Measurements from ENCODE around the gene TNF.

Gene TNF

DNA sequence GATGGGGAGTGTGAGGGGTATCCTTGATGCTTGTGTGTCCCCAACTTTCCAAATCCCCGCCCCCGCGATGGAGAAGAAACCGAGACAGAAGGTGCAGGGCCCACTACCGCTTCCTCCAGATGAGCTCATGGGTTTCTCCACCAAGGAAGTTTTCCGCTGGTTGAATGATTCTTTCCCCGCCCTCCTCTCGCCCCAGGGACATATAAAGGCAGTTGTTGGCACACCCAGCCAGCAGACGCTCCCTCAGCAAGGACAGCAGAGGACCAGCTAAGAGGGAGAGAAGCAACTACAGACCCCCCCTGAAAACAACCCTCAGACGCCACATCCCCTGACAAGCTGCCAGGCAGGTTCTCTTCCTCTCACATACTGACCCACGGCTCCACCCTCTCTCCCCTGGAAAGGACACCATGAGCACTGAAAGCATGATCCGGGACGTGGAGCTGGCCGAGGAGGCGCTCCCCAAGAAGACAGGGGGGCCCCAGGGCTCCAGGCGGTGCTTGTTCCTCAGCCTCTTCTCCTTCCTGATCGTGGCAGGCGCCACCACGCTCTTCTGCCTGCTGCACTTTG lies at the start of gene TNF:
Gene TNF (plus strand): TSS at position 231 of the 567 bp plus-strand sequence. CDS start 177 bp downstream, at position 408.
- Mint-ChIP-seq H3K4me1 (peaks cover 72% of the 10 kb centered on the region), H3K9me3 (no peaks in the 10 kb centered on the region), H3K36me3 (peaks cover 88% of the 10 kb centered on the region), H3K27ac (peak within 1 kb of the TSS; percentile 98), H3K4me3 (peak within 1 kb of the TSS; percentile 97)
- ATAC-seq = peak; percentile 46
- DNase-seq (ENCODE audit: low spot score in 2 of 2) = peak; percentile 75 to 93

DNA sequence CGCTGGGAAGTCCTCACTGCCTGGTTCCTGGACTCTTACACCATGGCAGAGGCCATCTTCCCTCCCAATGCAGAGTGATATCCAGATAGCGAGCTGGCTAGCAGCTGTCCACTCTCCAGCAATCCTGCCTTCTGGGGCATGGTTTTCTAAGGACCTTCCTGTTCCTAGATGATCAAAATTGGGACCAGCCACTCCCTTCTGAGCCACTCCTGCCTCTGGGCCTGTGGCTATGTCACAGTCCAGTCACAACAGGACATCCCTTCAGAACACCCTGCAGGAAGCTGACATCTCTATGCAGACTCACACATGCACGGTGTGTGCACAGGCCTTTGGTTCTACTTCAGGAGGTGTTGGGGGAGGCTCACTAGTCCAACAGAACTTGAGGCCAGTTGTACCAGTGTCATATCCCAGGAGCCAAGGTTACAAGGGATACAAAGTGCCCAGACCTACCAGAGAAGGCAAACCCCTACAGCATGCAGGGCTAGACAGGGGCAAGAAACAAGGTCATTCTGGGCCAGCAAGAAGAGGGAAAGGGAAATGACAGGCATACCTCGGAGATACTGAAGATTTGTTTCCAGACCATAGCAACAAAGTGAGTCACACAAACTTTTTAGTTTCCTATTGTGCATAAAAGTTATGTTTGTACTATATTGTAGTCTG lies 49.3 kb upstream of the TNF start:
- H3K36me3 Mint-ChIP-seq = peaks cover 28% of the 10 kb centered on the region
- H3K4me1 Mint-ChIP-seq = peaks cover 16% of the 10 kb centered on the region
- ATAC-seq = peak; percentile 39
- H3K27ac Mint-ChIP-seq = no peak overlapping the region
- no peak overlapping the region for H3K4me3 Mint-ChIP-seq
- H3K9me3 Mint-ChIP-seq = no peaks in the 10 kb centered on the region
- no peak for DNase-seq (ENCODE audit: low spot score in 2 of 2)

DNA sequence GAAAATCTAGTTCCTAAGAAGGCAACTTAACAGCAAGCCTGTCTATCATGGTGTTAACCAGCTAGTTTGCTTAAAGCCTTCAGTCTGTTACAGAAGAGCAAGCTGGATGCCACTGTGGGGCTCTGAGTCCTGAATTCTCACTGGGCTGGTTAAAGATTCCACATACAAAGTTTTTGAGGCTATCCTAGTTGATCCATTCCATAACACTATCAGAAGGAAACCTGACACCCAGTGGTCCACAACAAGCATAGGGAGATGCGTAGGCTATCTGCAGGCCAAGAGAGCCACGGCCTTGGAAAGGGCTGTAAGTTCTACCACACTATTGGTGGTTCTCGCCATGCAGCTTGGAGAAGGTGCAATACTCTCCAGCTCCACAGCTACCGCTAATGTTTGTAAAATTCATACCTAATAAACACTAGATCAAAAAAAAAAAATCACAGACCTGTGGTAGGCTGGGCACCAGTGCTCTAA lies 47.0 kb upstream of the TNF start:
- DNase-seq (ENCODE audit: low spot score in 2 of 2) (no peak), ATAC-seq (no peak)
- Mint-ChIP-seq H3K9me3 (no peaks in the 10 kb centered on the region), H3K4me3 (no peak overlapping the region), H3K4me1 (peaks cover 20% of the 10 kb centered on the region), H3K36me3 (peaks cover 51% of the 10 kb centered on the region), H3K27ac (peak overlapping the region; percentile 46)

DNA sequence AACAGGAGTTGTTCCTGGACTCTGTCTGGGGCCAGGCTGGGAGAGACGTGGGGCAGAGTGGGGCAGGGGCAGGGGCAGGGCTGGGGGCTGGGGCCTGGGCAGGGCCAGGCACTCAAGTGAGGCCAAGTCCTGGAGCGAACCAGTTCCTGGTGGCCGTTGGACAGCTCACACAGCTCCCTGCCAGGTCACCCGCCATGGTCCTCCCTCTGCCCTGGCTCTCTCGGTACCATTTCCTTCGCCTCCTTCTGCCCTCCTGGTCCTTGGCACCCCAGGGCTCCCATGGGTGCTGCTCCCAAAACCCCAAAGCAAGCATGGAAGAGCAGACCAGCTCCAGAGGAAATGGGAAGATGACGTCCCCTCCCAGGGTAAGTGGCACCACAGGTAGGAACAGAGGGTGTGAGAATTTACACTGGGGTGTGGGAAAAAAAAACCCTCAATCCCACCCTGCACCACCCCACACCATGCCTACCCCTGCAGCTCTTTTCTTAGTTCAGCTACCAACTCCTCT lies 46.5 kb upstream of the TNF start, which contains the start of gene MCCD1:
Gene MCCD1 (plus strand): TSS at position 142 of the 508 bp plus-strand sequence. CDS start 53 bp downstream, at position 195.
- no peak within 1 kb of the TSS for H3K4me3 Mint-ChIP-seq
- peaks cover 56% of the 10 kb centered on the region for H3K36me3 Mint-ChIP-seq
- peak within 1 kb of the TSS; percentile 61 for H3K27ac Mint-ChIP-seq
- DNase-seq (ENCODE audit: low spot score in 2 of 2) = no peak
- ATAC-seq = peak; percentile 14
- H3K4me1 Mint-ChIP-seq = peaks cover 23% of the 10 kb centered on the region
- H3K9me3 Mint-ChIP-seq = no peaks in the 10 kb centered on the region

DNA sequence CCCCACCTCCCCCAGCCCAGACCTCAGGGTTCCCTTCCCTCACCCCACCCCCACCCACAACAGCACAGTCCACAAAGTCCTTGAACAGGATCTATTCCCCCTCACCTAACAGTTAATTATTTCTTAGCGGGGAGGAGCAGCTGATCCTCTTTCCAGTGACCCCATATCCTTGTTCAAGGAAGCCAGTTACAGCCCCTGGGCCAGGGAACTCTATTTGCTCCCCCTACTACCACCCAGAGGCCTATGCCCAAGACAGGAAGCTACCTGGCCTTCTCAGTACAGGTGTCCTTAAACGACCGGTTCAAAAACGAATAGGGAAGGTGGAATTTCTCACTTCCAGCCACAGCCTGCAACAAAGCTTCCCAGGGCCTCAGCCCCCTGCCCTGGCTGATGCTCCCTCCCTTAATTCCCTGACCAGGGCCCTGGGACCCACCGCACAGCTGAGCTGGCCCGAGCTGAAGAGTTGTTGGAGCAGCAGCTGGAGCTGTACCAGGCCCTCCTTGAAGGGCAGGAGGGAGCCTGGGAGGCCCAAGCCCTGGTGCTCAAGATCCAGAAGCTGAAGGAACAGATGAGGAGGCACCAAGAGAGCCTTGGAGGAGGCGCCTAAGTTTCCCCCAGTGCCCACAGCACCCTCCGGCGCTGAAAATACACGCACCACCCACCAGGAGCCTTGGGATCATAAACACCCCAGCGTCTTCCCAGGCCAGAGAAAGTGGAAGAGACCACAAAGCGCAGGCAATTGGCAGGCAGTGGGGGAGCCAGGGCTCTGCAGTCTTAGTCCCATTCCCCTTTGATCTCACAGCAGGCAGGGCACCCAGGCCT lies 45.8 kb upstream of the TNF start:
- Mint-ChIP-seq H3K4me3 (no peak overlapping the region), H3K27ac (peak overlapping the region; percentile 61), H3K9me3 (no peaks in the 10 kb centered on the region), H3K36me3 (peaks cover 63% of the 10 kb centered on the region), H3K4me1 (peaks cover 23% of the 10 kb centered on the region)
- peak; percentile 2 for ATAC-seq
- no peak for DNase-seq (ENCODE audit: low spot score in 2 of 2)

DNA sequence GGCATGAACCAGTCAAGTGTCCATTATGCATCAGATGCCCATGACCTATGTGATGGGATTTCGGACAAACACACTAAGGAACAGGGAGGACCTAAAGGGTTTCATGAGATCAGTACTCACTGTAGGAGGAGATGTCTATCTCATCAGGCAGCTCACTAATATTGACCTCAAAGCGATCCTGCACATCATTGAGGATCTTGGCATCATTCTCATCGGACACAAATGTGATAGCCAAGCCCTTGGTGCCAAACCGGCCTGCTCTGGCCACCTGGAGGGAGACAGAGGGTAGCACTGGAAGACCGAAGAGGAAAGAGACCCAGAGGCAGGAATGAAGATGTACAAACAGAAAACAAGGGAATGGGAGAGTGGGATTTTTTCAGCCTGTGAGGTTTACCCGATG lies 44.7 kb upstream of the TNF start:
- peak overlapping the region; percentile 61 for H3K27ac Mint-ChIP-seq
- no peak for DNase-seq (ENCODE audit: low spot score in 2 of 2)
- peaks cover 30% of the 10 kb centered on the region for H3K4me1 Mint-ChIP-seq

DNA sequence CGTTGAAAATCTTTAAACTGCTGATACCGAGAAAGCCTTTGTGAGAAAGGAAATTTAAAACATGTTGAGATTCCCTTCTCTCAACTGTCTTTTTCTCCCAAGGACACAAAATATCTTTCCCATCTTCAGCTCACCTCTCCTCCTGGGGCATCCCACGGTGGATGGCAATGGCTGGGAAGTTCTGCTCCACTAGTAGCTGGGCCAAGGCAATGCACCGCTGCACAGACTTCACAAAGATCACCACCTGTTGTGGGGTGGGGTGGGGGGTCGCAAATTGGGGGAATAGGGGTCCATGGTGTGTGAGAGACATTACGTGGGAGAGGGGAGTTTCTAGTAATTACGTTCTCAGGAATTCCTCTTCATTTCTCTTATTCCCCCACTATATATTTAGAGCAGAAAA lies 44.2 kb upstream of the TNF start:
- ATAC-seq (no peak), DNase-seq (ENCODE audit: low spot score in 2 of 2) (no peak)
- no peak overlapping the region for H3K4me3 Mint-ChIP-seq
- H3K27ac Mint-ChIP-seq = no peak overlapping the region
- peaks cover 79% of the 10 kb centered on the region for H3K36me3 Mint-ChIP-seq
- peaks cover 31% of the 10 kb centered on the region for H3K4me1 Mint-ChIP-seq
- H3K9me3 Mint-ChIP-seq = no peaks in the 10 kb centered on the region

More for the DNA sequence above, 44.7 kb upstream of the TNF start:
- no peaks in the 10 kb centered on the region for H3K9me3 Mint-ChIP-seq
- H3K4me3 Mint-ChIP-seq = no peak overlapping the region
- no peak for ATAC-seq
- peaks cover 74% of the 10 kb centered on the region for H3K36me3 Mint-ChIP-seq

DNA sequence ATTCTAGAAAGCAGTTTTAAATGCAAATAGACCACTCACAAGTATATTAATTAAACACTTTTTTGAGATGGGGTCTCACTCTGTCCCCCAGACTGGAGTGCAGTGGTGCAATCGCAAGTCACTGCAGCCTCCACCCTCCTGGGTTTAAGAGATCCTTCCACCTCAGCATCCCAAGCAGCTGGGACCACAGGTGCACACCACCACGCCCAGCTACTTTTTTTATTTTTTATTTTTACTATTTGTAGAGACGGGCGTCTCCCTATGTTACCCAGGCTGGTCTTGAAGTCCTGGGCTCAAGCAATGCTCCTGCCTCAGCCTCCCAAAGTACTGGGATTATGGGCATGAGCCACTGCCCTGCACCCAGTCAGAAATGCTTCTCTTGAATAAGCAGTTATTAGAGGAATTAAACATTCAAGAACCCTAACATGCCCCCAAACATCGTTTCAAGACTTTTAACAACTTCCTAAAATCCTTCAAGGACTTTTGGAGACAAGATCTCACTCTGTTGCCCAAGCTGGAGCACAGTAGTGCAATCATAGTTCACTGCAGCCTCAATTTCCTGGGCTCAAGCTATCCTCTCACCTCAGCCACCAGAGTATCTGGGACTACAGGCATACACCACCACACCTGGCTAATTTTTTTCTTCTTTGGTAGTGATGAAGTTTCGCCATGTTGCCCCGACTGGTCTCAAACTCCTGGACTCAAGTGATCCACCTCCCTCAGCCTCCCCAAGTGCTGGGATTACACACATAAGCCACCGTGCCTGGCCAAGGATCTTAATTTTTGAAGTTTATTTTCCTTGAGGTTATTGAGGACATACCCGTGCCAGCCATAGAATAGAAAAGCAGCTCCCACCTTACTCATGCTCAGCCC lies 43.4 kb upstream of the TNF start:
- ATAC-seq = no peak
- Mint-ChIP-seq H3K36me3 (peaks cover 87% of the 10 kb centered on the region), H3K9me3 (no peaks in the 10 kb centered on the region), H3K4me1 (peaks cover 33% of the 10 kb centered on the region), H3K27ac (peak overlapping the region; percentile 65), H3K4me3 (no peak overlapping the region)
- DNase-seq (ENCODE audit: low spot score in 2 of 2) = no peak

DNA sequence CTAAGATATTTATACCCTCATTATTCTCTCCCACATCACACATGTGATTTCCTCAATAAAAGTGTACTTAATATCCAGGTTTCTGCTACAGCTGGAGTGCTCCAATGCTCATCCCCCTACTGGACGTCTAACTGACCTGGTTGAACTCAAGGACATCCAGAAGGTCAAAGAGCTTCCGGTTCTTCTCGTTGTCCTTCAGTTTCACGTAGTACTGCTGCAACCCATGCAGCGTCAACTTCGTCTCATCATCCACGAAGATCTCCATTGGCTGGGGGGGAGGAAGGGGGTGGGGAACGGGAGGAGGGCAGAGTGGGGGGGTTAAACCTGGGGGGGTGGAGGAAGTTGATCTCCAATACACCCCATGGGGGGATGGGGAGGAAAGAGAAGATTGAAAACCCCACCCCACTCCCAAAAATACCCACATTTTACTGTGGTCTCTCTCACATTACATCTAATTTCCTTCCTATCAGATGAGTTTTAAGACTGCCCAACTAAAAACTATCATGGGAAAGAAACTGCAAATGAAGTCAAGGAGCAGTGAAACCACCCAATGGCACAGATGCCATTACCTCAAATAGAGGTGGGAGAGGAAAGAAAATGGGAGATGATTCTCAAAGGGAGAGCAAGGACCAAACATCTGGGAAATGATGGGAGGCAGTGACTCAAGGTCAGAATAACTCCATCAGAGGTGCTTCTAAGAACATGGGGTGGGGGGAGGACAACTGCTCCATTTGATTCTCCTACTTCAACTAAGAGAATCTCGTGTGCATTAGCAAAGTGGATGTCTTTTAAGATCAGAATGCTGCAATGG lies 42.5 kb upstream of the TNF start:
- peaks cover 96% of the 10 kb centered on the region for H3K36me3 Mint-ChIP-seq
- no peak for ATAC-seq
- no peaks in the 10 kb centered on the region for H3K9me3 Mint-ChIP-seq
- H3K4me1 Mint-ChIP-seq = peaks cover 39% of the 10 kb centered on the region
- DNase-seq (ENCODE audit: low spot score in 2 of 2) = no peak
- H3K4me3 Mint-ChIP-seq = no peak overlapping the region
- H3K27ac Mint-ChIP-seq = peak overlapping the region; percentile 75

DNA sequence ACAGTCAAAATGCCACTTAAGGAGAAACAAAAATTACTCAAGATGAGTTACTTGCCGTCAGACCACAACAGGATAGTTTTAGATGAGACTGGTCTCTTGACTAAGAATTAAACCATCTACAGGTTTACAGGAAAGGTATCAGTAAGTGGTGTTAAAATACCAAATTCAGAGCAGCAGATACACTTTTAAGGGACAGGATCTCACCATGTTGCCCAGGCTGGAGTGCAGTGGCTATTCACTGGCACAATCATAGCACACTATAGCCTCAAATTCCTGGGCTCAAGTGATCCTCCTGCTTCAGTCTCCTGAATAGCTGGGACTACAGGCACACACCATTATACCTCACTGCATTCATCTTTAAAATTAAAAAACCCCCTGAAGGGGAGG lies 41.9 kb upstream of the TNF start:
- Mint-ChIP-seq H3K9me3 (no peaks in the 10 kb centered on the region), H3K36me3 (peaks cover 100% of the 10 kb centered on the region), H3K4me1 (peaks cover 43% of the 10 kb centered on the region), H3K4me3 (no peak overlapping the region), H3K27ac (peak overlapping the region; percentile 75)
- ATAC-seq (peak; percentile 61), DNase-seq (ENCODE audit: low spot score in 2 of 2) (no peak)

DNA sequence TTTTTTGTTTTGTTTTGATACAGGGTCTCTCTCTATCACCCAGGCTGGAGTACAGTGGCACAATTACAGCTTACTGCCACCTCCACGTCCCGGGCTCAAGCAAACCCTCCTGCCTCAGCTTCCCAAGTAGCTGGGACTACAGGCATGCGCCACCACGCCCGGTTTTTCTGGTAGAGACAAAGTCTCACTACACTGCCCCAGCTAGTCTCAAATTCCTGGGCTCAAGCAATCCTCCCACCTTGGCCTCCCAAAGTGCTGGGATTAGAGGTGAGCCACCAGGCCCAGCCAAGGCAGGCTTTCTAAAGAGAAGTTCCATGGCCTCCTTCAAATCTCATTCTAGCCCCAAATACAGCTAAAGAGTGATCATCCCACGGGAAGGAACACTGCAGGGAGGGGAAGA lies 41.4 kb upstream of the TNF start:
- no peak for DNase-seq (ENCODE audit: low spot score in 2 of 2)
- Mint-ChIP-seq H3K27ac (peak overlapping the region; percentile 75), H3K36me3 (peaks cover 100% of the 10 kb centered on the region), H3K4me1 (peaks cover 49% of the 10 kb centered on the region), H3K4me3 (no peak overlapping the region), H3K9me3 (no peaks in the 10 kb centered on the region)
- no peak for ATAC-seq

DNA sequence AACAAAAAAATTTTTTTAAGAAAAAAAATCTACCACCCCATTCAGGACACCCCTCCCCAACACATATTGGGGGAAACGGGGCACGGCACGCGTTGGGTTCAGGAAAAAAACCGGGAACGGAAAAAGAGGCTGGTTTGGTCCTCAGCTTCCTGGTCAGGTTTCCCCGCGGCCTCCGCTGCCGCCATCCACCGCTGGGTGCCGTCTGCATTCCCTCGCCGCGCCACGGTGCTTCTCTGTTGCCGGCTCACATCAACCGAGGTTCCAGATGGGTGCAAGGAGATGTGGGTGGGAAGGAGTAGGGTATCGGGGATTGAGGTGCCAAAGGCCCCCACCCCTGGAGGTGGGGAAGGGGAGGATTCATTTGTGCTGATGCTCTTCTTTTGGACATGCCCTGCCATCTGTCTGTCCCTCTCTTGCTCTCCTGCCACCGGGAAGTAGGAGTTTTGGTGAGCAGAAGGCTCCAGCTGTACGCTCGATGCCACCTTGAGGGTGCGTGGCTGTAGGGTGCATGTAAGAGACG lies 40.8 kb upstream of the TNF start:
- H3K27ac Mint-ChIP-seq = peak overlapping the region; percentile 75
- peaks cover 54% of the 10 kb centered on the region for H3K4me1 Mint-ChIP-seq
- no peak for ATAC-seq
- H3K9me3 Mint-ChIP-seq = no peaks in the 10 kb centered on the region
- peaks cover 100% of the 10 kb centered on the region for H3K36me3 Mint-ChIP-seq
- no peak for DNase-seq (ENCODE audit: low spot score in 2 of 2)
- no peak overlapping the region for H3K4me3 Mint-ChIP-seq

DNA sequence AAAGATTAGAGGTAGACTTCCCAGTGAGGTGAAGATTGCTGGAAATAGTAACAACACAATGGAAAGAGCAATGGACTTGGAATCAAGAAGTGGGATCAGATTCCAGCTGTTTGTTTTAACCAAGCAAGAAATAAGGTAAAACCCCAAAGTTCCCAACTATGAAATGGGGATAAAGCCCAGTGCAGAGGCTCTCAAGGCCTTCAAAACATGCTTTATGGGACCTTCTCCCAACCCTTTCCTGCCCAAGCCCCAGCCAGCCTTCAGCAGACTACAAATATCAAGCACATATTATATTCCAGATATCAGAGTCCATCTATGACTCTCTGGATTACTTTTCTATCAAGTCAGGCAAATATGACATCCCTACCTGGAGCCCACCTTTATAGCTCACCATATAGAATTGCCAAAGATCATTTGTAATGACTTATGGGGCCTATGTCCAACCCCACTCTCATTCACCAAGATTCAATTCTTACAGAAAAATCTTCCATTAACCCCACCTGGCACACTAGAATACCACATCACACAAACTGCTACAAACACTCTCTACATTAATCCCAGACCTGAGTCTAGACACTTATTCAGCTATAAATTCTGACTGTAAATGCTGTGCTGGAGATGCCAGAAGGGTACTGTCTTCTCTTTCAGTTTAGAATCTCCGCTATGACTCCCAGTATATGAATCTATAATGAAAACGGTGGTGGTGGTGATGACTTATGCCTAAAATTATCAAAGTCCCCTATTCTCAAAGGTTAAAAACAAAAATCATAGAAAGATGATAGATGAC lies 39.6 kb upstream of the TNF start:
- DNase-seq (ENCODE audit: low spot score in 2 of 2) (no peak), ATAC-seq (no peak)
- peaks cover 59% of the 10 kb centered on the region for H3K4me1 Mint-ChIP-seq
- H3K9me3 Mint-ChIP-seq = no peaks in the 10 kb centered on the region
- peak overlapping the region; percentile 75 for H3K27ac Mint-ChIP-seq
- H3K36me3 Mint-ChIP-seq = peaks cover 100% of the 10 kb centered on the region
- no peak overlapping the region for H3K4me3 Mint-ChIP-seq
